Upper lobe of left lung (tissue), 4 donors: ENCODE data around the gene DMD.

Source experiments
- CTCF ChIP-seq, 6 experiments: fragments of 450-650 bp in 4 of 6; fragments of 200-600 bp in 2 of 6; sonication (generic) in 2 of 6; IDR thresholded peaks; one replicate each; pipeline ENCODE4 v1.5.1; 2016 to 2019; ENCODE audit warnings: antibody characterized with exemption in 6 of 6
- POLR2AphosphoS5 ChIP-seq, 2 donors: sonication (generic); formaldehyde crosslinking; IDR thresholded peaks; one replicate each; pipeline ENCODE4 v1.5.1; 2017; ENCODE audit warnings: antibody characterized with exemption in 2 of 2

GRCh38 chrX:31487951-31488350, 1723.4 kb downstream of the DMD start:
- TF ChIP-seq CTCF (IDR thresholded peaks at IDR 0.05) (no peak), POLR2AphosphoS5 (IDR thresholded peaks at IDR 0.05) (no peak)
